ENCODE data around the gene TRIM26. TPM values are rescaled to one million over a fixed set of nuclear protein-coding genes. Genes with fewer than 3 reads are reported as not detected.
"Not testable (repeated sequence)": the region's sequence is repeated elsewhere in the genome, so short reads cannot be mapped to it uniquely, and the experiment has no call there.

The TRIM26 gene
- total and polyA plus RNA-seq, 2 of the 8 experiments (the other 6 are each of a cell fraction or from before 2014, with no cell fraction given) = 21.5 to 32.3 TPM

DNA sequence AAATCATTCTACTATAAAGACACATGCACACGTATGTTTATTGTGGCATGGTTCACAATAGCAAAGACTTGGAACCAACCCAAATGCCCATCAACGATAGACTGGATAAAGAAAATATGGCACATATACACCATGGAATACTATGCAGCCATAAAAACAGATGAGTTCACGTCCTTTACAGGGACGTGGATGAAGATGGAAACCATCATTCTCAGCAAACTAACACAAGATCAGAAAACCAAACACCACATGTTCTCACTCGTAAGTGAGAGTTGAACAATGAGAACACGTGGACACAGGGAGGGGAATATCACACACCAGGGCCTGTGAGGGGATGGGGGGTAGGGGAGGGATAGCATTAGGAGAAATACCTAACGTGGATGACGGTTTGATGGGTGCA is 73.0 kb downstream of the TRIM26 start:
- H3K79me2 ChIP-seq (ENCODE audit: control insufficient read depth in 1 of 2, insufficient read depth in 2 of 2, low read length in 2 of 2); H3K9me3 ChIP-seq (ENCODE audit: insufficient read depth in 2 of 2, low read depth in 1 of 2, low read length in 1 of 2); H4K8ac ChIP-seq (ENCODE audit: extremely low read depth, insufficient read depth, low read length); H3K27ac ChIP-seq (ENCODE audit: low read depth, low read length); H4K91ac ChIP-seq (replicated peaks; ENCODE audit: insufficient read length, low read length); H3K23me2 ChIP-seq (ENCODE audit: low read depth, low read length); H3K27me3 ChIP-seq (replicated peaks in 1 of 4; ENCODE audit: control insufficient read depth in 3 of 4, extremely low read depth in 1 of 4, insufficient read depth in 3 of 4, low read length in 3 of 4); H2BK15ac ChIP-seq (ENCODE audit: low read length); H3K23ac ChIP-seq (ENCODE audit: insufficient read length); H2BK120ac ChIP-seq (replicated peaks; ENCODE audit: low read depth, low read length); POLR2A ChIA-PET (ENCODE audit: partially characterized antibody); H3K4me3 ChIP-seq (ENCODE audit: extremely low read depth in 1 of 4, insufficient read depth in 2 of 4, low read depth in 3 of 4, low read length in 4 of 4); H3K4me1 ChIP-seq (replicated peaks in 1 of 4; ENCODE audit: control insufficient read depth in 3 of 4, insufficient read depth in 4 of 4, low read length in 3 of 4); H3K9ac ChIP-seq (replicated peaks in 1 of 4; ENCODE audit: extremely low read depth in 1 of 4, low read depth in 3 of 4, low read length in 3 of 4); H2AK5ac ChIP-seq (ENCODE audit: low read depth, low read length); H3K4ac ChIP-seq (replicated peaks; ENCODE audit: insufficient read length, low read depth, low read length); FAIRE-seq; H3K36me3 ChIP-seq (ENCODE audit: control insufficient read depth in 2 of 4, insufficient read depth in 4 of 4, low read length in 3 of 4); H4K20me1 ChIP-seq (replicated peaks in 1 of 2; ENCODE audit: control insufficient read depth in 1 of 2, insufficient read depth in 2 of 2, low read length in 2 of 2); H2AFZ ChIP-seq (ENCODE audit: low read length); H2BK20ac ChIP-seq (ENCODE audit: low read length); H3K18ac ChIP-seq (ENCODE audit: extremely low read depth, low read length); H3K56ac ChIP-seq (replicated peaks; ENCODE audit: insufficient read length, low read depth, low read length); H3K4me2 ChIP-seq (ENCODE audit: insufficient read depth in 1 of 2, low read depth in 2 of 2, low read length in 2 of 2); H3K79me1 ChIP-seq (ENCODE audit: low read depth, low read length); H2BK5ac ChIP-seq (ENCODE audit: low read depth, low read length); DNase-seq (ENCODE audit: low read depth in 1 of 2, low spot score in 2 of 2); H2BK12ac ChIP-seq (ENCODE audit: low read depth, low read length); H3K14ac ChIP-seq (ENCODE audit: insufficient read length); H4K5ac ChIP-seq (ENCODE audit: insufficient read length, low read depth, low read length): not testable (repeated sequence)
- CTCF ChIA-PET (ENCODE audit: partially characterized antibody) = interaction anchor here (0.6 to 1.6 kb wide), 3 partner anchors 8 to 11 kb away, joined by 3 to 4 read pairs (median 3); no protein-coding TSS in a partner anchor
- WGBS, 2 experiments (ENCODE audit: extremely low coverage in 1 of 2, insufficient coverage in 1 of 2, insufficient read length in 1 of 2, insufficient replicate concordance in 2 of 2, low coverage in 1 of 2, low lambda C conversion rate in 2 of 2, missing lambda C conversion rate in 1 of 2) = 84% methylated on average over 8 of the region's 8 CpGs; no CpG with 5 or more reads in 1 of the 2 experiments
